Ishikawa (cell line): Measurements from ENCODE around the gene RHBDL3.

ENCODE experiments used
- CEBPB ChIP-seq: IDR thresholded peaks from 2 replicates; pipeline ENCODE4 v1.6.1; 2012
- CREB1 ChIP-seq: IDR thresholded peaks from 2 replicates; pipeline ENCODE4 v1.6.1; 2012; ENCODE audit warnings: low read depth
- EGR1 ChIP-seq: IDR thresholded peaks from 2 replicates; pipeline ENCODE4 v1.6.1; 2012
- EP300 ChIP-seq: IDR thresholded peaks from 2 replicates; pipeline ENCODE4 v1.6.1; 2012; ENCODE audit warnings: borderline replicate concordance
- FOXM1 ChIP-seq: IDR thresholded peaks from 2 replicates; pipeline ENCODE4 v1.6.1; 2012; ENCODE audit warnings: low read depth, borderline replicate concordance
- NFIC ChIP-seq: IDR thresholded peaks from 2 replicates; pipeline ENCODE4 v1.6.1; 2012
- RAD21 ChIP-seq: IDR thresholded peaks from 2 replicates; pipeline ENCODE4 v1.6.1; 2012; ENCODE audit warnings: low read depth
- TAF1 ChIP-seq: IDR thresholded peaks from 2 replicates; pipeline ENCODE4 v1.6.1; 2012; ENCODE audit warnings: low read depth, mild to moderate bottlenecking
- TCF12 ChIP-seq: IDR thresholded peaks from 2 replicates; pipeline ENCODE4 v1.6.1; 2012; ENCODE audit warnings: low read depth
- TEAD4 ChIP-seq: IDR thresholded peaks from 2 replicates; pipeline ENCODE4 v1.6.1; 2012
- YY1 ChIP-seq: IDR thresholded peaks from 2 replicates; pipeline ENCODE4 v1.6.1; 2012; ENCODE audit warnings: low read depth
- ZBTB7A ChIP-seq: IDR thresholded peaks from 2 replicates; pipeline ENCODE4 v1.6.1; 2012; ENCODE audit warnings: low read depth
- TF ChIP-seq, protein P1 (sequence below): IDR thresholded peaks from 2 replicates; pipeline ENCODE4 v1.6.1; 2012
- TF ChIP-seq, protein P2 (sequence below): IDR thresholded peaks from 2 replicates; pipeline ENCODE4 v1.6.1; 2012; ENCODE audit warnings: low read depth, mild to moderate bottlenecking
- TF ChIP-seq, protein P3 (sequence below): IDR thresholded peaks from 2 replicates; pipeline ENCODE4 v1.6.1; 2012

The RHBDL3 gene

DNA sequence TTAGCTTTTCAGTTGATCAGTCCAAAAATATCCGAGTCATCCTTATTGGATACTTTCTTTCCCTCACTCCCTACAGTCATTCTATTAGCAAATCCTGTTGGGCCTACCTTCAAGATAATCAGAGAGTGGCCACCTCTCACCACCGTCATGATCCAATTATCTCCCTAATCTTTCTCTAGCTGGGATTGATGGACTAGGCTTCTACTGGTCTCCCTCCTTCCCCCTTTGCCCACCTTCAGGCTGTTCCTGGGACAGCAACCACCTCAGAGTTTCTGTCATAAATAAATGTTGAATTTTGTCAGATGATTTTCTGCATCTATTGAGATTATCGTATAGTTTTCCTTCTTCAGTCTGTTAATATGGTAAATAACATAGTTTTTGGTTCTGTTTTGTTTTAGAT lies 16.2 kb upstream of the RHBDL3 start:
- no peak for TF ChIP-seq TCF12
- TF ChIP-seq, protein P1, sequence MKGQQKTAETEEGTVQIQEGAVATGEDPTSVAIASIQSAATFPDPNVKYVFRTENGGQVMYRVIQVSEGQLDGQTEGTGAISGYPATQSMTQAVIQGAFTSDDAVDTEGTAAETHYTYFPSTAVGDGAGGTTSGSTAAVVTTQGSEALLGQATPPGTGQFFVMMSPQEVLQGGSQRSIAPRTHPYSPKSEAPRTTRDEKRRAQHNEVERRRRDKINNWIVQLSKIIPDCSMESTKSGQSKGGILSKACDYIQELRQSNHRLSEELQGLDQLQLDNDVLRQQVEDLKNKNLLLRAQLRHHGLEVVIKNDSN = no peak
- no peak for TF ChIP-seq EGR1
- TF ChIP-seq NFIC = no peak
- TF ChIP-seq YY1 = no peak
- TF ChIP-seq ZBTB7A = no peak
- TF ChIP-seq TAF1 = no peak
- TF ChIP-seq, protein P2, sequence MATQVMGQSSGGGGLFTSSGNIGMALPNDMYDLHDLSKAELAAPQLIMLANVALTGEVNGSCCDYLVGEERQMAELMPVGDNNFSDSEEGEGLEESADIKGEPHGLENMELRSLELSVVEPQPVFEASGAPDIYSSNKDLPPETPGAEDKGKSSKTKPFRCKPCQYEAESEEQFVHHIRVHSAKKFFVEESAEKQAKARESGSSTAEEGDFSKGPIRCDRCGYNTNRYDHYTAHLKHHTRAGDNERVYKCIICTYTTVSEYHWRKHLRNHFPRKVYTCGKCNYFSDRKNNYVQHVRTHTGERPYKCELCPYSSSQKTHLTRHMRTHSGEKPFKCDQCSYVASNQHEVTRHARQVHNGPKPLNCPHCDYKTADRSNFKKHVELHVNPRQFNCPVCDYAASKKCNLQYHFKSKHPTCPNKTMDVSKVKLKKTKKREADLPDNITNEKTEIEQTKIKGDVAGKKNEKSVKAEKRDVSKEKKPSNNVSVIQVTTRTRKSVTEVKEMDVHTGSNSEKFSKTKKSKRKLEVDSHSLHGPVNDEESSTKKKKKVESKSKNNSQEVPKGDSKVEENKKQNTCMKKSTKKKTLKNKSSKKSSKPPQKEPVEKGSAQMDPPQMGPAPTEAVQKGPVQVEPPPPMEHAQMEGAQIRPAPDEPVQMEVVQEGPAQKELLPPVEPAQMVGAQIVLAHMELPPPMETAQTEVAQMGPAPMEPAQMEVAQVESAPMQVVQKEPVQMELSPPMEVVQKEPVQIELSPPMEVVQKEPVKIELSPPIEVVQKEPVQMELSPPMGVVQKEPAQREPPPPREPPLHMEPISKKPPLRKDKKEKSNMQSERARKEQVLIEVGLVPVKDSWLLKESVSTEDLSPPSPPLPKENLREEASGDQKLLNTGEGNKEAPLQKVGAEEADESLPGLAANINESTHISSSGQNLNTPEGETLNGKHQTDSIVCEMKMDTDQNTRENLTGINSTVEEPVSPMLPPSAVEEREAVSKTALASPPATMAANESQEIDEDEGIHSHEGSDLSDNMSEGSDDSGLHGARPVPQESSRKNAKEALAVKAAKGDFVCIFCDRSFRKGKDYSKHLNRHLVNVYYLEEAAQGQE = no peak
- no peak for TF ChIP-seq TEAD4
- no peak for TF ChIP-seq FOXM1
- no peak for TF ChIP-seq RAD21
- TF ChIP-seq CEBPB = no peak
- TF ChIP-seq EP300 = no peak
- TF ChIP-seq, protein P3, sequence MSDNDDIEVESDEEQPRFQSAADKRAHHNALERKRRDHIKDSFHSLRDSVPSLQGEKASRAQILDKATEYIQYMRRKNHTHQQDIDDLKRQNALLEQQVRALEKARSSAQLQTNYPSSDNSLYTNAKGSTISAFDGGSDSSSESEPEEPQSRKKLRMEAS = no peak
- no peak for TF ChIP-seq CREB1

DNA sequence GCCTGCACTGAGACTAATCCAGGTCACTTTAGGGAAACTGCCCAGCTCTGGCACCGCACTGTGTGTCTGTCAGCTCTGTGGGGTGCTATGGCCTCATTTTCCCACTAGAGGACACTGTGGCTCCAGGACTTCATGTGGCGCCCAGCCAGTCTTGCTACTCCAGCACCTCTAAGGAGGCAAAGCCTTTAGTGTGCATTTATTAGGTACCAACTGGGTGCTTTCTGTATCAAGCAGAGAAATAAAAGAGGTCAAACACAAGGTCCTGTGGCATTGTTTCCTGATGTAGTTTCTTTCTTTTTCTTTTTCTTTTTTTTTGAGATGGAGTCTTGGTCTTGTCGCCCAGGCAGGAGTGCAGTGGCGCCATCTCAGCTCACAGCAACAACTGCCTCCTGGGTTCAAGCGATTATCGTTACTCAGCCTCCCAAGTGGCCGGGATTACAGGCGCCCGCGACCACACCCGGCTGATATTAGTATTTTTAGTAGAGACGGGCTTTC lies 12.5 kb upstream of the RHBDL3 start:
- no peak for TF ChIP-seq TEAD4
- no peak for TF ChIP-seq TAF1
- TF ChIP-seq RAD21 = peak; percentile 99

DNA sequence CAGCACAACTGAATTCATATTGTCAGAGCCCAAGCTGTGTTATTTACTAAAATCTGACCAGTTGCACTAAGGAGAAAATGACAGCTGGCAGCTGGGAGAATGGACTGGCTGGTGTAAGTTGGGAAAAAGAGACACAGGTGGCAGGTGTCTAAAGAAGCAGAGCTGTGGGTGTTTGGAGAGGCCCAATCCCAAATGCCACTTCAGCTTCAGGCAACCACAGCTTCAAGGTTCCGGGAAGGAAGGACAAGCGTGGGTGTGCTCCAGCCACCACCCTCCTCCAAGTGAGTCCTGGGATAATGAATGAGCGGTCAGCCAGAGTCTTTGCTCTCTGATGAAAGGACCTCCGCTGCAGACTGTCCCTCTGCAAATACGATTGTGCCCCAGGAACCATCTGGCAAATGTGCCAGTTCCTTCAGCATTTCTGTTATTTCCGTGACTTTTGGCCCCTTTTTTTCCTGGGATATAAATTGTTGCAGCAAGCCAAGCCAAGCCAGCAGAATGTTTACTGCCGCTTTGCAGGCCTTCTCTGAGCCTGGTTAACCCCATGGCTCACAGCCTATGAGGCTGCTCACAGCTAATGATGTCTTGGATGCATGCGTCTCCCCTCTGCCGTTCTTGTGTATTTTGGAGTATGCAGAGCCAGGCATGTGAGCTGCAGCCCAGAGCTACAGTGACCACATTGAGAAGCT lies 9.5 kb upstream of the RHBDL3 start:
- TF ChIP-seq TCF12 (no peak), EP300 (no peak), ZBTB7A (no peak), TEAD4 (no peak), FOXM1 (no peak), CREB1 (no peak), NFIC (no peak), CEBPB (no peak), YY1 (no peak)
- TF ChIP-seq, protein P3 = no peak
- TF ChIP-seq, protein P2 = no peak
- TF ChIP-seq, protein P1 = no peak

DNA sequence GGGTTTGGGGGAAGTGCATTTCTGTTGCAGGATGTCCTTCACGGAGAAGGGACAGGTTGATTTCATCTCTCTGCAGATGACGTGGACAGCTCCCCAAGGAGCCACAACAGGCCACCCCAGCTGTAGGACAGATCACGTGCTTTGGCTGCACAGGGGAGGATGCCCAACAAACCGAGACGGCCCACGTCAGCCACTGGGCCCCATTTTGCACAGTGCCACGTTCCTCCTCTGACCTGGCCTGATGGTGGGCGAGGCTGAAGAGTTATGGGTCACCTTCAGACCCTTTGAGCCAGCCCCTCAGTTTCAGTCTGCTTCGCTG lies 9.0 kb upstream of the RHBDL3 start:
- TF ChIP-seq FOXM1 (no peak), ZBTB7A (no peak), TEAD4 (no peak), YY1 (no peak), CREB1 (no peak), TAF1 (no peak), TCF12 (no peak), EP300 (no peak), EGR1 (no peak), CEBPB (no peak), NFIC (no peak), RAD21 (no peak)
- TF ChIP-seq, protein P2 = no peak
- TF ChIP-seq, protein P1 = no peak
- TF ChIP-seq, protein P3 = no peak
